Caco-2 (cell line): ENCODE data around the gene TGDS. TPM values are rescaled to one million over a fixed set of nuclear protein-coding genes. Genes with fewer than 3 reads are reported as not detected.

Source experiments
- BruUV-seq: library from RNA; stranded (reverse); fragments of 400-500 nt; replicated peaks from 2 replicates; lab custom pipeline; 2021; lab: Mats Ljungman, UMichigan
- CTCF ChIA-PET: fragments of 300-600 bp; sonication (Branson Sonifier 250); formaldehyde crosslinking; loops from one replicate; lab custom pipeline; 2022; ENCODE audit warnings: antibody characterized with exemption; lab: Charles Lee
- POLR2A ChIA-PET: fragments of 300-600 bp; sonication (Branson Sonifier 250); formaldehyde crosslinking; loops from one replicate; lab custom pipeline; 2022; ENCODE audit warnings: antibody characterized with exemption; lab: Charles Lee
- DNase-seq, 2 experiments: peaks; one replicate each; pipeline versions ENCODE4 v3.0.0 to v3.0.0-alpha.2; 2020 to 2022
- H3K27me3 ChIP-seq: replicated peaks from 2 replicates; pipeline ENCODE4 v1.6.0; 2011; ENCODE audit warnings: low read length; ENCODE audit not compliant: control insufficient read depth, insufficient read depth
- H3K36me3 ChIP-seq: 2 replicates; pipeline ENCODE4 v1.5.1; 2011; ENCODE audit warnings: low read length; ENCODE audit not compliant: control insufficient read depth, insufficient read depth
- H3K4me1 ChIP-seq: fragments of 250-450 bp; sonication (Bioruptor Pico); 2 replicates; pipeline ENCODE4 v1.5.1; 2020; ENCODE audit warnings: mild to moderate bottlenecking
- H3K4me3 ChIP-seq: 2 replicates; pipeline ENCODE4 v1.5.1; 2011; ENCODE audit warnings: low read depth, mild to moderate bottlenecking, control low read depth, low read length
- H3K9me3 ChIP-seq: fragments of 250-450 bp; sonication (Bioruptor Pico); 2 replicates; pipeline ENCODE4 v1.5.1; 2020; ENCODE audit warnings: mild to moderate bottlenecking, moderate library complexity
- H3K27ac Mint-ChIP-seq: one replicate; pipeline ENCODE4 v1.8.0; 2022; ENCODE audit warnings: mixed read lengths; ENCODE audit not compliant: unreplicated experiment
- H3K27me3 Mint-ChIP-seq: one replicate; pipeline ENCODE4 v1.8.0; 2022; ENCODE audit warnings: mixed read lengths; ENCODE audit not compliant: insufficient read depth, unreplicated experiment
- H3K36me3 Mint-ChIP-seq: one replicate; pipeline ENCODE4 v1.8.0; 2022; ENCODE audit warnings: mild to moderate bottlenecking, mixed read lengths; ENCODE audit not compliant: insufficient read depth, unreplicated experiment
- H3K4me1 Mint-ChIP-seq: one replicate; pipeline ENCODE4 v1.8.0; 2022; ENCODE audit warnings: low read depth, mixed read lengths; ENCODE audit not compliant: unreplicated experiment
- H3K4me3 Mint-ChIP-seq: one replicate; pipeline ENCODE4 v1.8.0; 2022; ENCODE audit warnings: mild to moderate bottlenecking, moderate library complexity, mixed read lengths; ENCODE audit not compliant: unreplicated experiment
- H3K9me3 Mint-ChIP-seq: one replicate; pipeline ENCODE4 v1.8.0; 2022; ENCODE audit warnings: mixed read lengths; ENCODE audit not compliant: unreplicated experiment
- CTCF ChIP-seq, 2 experiments: fragments of 200-600 bp in 1 of 2; IDR thresholded peaks; 1 replicate in 1 of 2; 2 replicates in 1 of 2; pipeline versions ENCODE4 v1.5.1 to v1.8.0; 2011 to 2022; ENCODE audit warnings: antibody characterized with exemption in 1 of 2, control low read depth in 1 of 2, inconsistent platforms in 1 of 2, low read depth in 1 of 2, low read length in 1 of 2, mild to moderate bottlenecking in 1 of 2, moderate library complexity in 1 of 2; ENCODE audit not compliant: insufficient read depth in 1 of 2, severe bottlenecking in 1 of 2, unreplicated experiment in 1 of 2
- intact Hi-C: fragments of 100-400 bp; cut with micrococcal nuclease; formaldehyde crosslinking; loops from one replicate; pipeline ENCODE4 v1.10.0; 2022; ENCODE audit not compliant: unreplicated experiment
- total RNA-seq: library from RNA; stranded (reverse); gene quantifications from 2 replicates; pipeline ENCODE4 v1.2.3, GENCODE V29; 2022

Gene TGDS
- total RNA-seq, 1 experiment from 2014 or later: 22.0 TPM

GRCh38 chr13:94590744-94591143, 5.2 kb downstream of the TGDS start:
- no peak for TF ChIP-seq CTCF (IDR thresholded peaks at IDR 0.05; ENCODE audit: insufficient read depth in 1 of 2, low read depth in 1 of 2, low read length in 1 of 2, severe bottlenecking in 1 of 2, unreplicated experiment in 1 of 2)
- H3K27me3 Mint-ChIP-seq: no peaks in the 10 kb centered on the region
- peaks cover 50% of the 10 kb centered on the region for H3K36me3 Mint-ChIP-seq
- Histone ChIP-seq H3K36me3 (no peaks in the 10 kb centered on the region), H3K27me3 (no peaks in the 10 kb centered on the region), H3K9me3 (no peaks in the 10 kb centered on the region), H3K4me1 (peaks cover 7% of the 10 kb centered on the region; the same call in 1 of the 2 replicates), H3K4me3 (no peak overlapping the region)
- BruUV-seq: no TSS peak
- no peak for DNase-seq
- peaks cover 14% of the 10 kb centered on the region for H3K4me1 Mint-ChIP-seq
- intact Hi-C loops: no loop called here
- H3K4me3 Mint-ChIP-seq: no peak overlapping the region
- ChIA-PET POLR2A (no interaction called here), CTCF (no interaction called here)
- no peak overlapping the region for H3K27ac Mint-ChIP-seq
- H3K9me3 Mint-ChIP-seq: no peaks in the 10 kb centered on the region

- POLR2A ChIA-PET: no interaction called here
- H3K4me3 ChIP-seq: no peak overlapping the region
- no peaks in the 10 kb centered on the region for H3K27me3 ChIP-seq
- Mint-ChIP-seq H3K27ac (no peak overlapping the region), H3K4me1 (peaks cover 9% of the 10 kb centered on the region), H3K4me3 (no peak overlapping the region), H3K27me3 (no peaks in the 10 kb centered on the region), H3K9me3 (no peaks in the 10 kb centered on the region), H3K36me3 (peaks cover 68% of the 10 kb centered on the region)
- H3K9me3 ChIP-seq: no peaks in the 10 kb centered on the region
- no peaks in the 10 kb centered on the region for H3K36me3 ChIP-seq
- DNase-seq: no peak
- CTCF ChIA-PET: no interaction called here
- intact Hi-C loops: no loop called here
- TF ChIP-seq CTCF (IDR thresholded peaks at IDR 0.05; ENCODE audit: insufficient read depth in 1 of 2, low read depth in 1 of 2, low read length in 1 of 2, severe bottlenecking in 1 of 2, unreplicated experiment in 1 of 2): no peak
- BruUV-seq: no TSS peak
- no peaks in the 10 kb centered on the region for H3K4me1 ChIP-seq
Observed at GRCh38 chr13:94588541-94588940, 7.4 kb downstream of the TGDS start.

- Mint-ChIP-seq H3K4me1 (peaks cover 9% of the 10 kb centered on the region), H3K27ac (no peak overlapping the region), H3K9me3 (no peaks in the 10 kb centered on the region), H3K4me3 (no peak overlapping the region), H3K36me3 (peaks cover 79% of the 10 kb centered on the region), H3K27me3 (no peaks in the 10 kb centered on the region)
- Histone ChIP-seq H3K27me3 (no peaks in the 10 kb centered on the region), H3K4me3 (no peak overlapping the region), H3K9me3 (no peaks in the 10 kb centered on the region), H3K36me3 (peaks cover 2% of the 10 kb centered on the region), H3K4me1 (no peaks in the 10 kb centered on the region)
- no peak for DNase-seq
- no TSS peak for BruUV-seq
- intact Hi-C loops: no loop called here
- no peak for TF ChIP-seq CTCF (IDR thresholded peaks at IDR 0.05; ENCODE audit: insufficient read depth in 1 of 2, low read depth in 1 of 2, low read length in 1 of 2, severe bottlenecking in 1 of 2, unreplicated experiment in 1 of 2)
- ChIA-PET CTCF (no interaction called here), POLR2A (interaction anchor here (1.4 kb wide), 1 partner anchor 10 kb away, joined by 4 read pairs; no protein-coding TSS in a partner anchor)
Observed at GRCh38 chr13:94586371-94586770, 9.6 kb downstream of the TGDS start.
